Right lobe of liver (tissue), 6 donors: ENCODE data around the gene WWP2. TPM values are rescaled to one million over a fixed set of nuclear protein-coding genes. Genes with fewer than 3 reads are reported as not detected.

Experiments
- ATAC-seq, 4 donors: fragments of 200-7000 bp; cut with Tn5 transposase; one replicate each; pipeline ENCODE4 v1.9.1; 2020; ENCODE audit warnings: mild to moderate bottlenecking in 4 of 4, moderate library complexity in 4 of 4
- DNase-seq, 3 donors: peaks; one replicate each; pipeline ENCODE4 v3.0.0-alpha.2; 2020
- H3K27ac ChIP-seq, 3 donors: fragments of 200-600 bp; one replicate each; pipeline ENCODE4 v1.8.0; 2022
- H3K27me3 ChIP-seq, 2 donors: fragments of 200-600 bp; one replicate each; pipeline ENCODE4 v1.8.0; 2022
- H3K36me3 ChIP-seq, 4 donors: fragments of 200-600 bp; sonication (generic) in 1 of 4; one replicate each; pipeline versions ENCODE4 v1.5.1 to v1.8.0; 2017 to 2022; ENCODE audit warnings: control low read depth in 1 of 4
- H3K4me1 ChIP-seq, 4 donors: fragments of 200-600 bp; sonication (generic) in 1 of 4; one replicate each; pipeline versions ENCODE4 v1.5.1 to v1.8.0; 2017 to 2022; ENCODE audit warnings: control low read depth in 1 of 4
- H3K4me3 ChIP-seq, 3 donors: fragments of 200-600 bp; one replicate each; pipeline ENCODE4 v1.8.0; 2022
- H3K9me3 ChIP-seq, 4 donors: fragments of 200-600 bp; sonication (generic) in 1 of 4; one replicate each; pipeline versions ENCODE4 v1.5.1 to v1.8.0; 2017 to 2022; ENCODE audit warnings: control low read depth in 1 of 4
- CTCF ChIP-seq, 4 donors: fragments of 200-600 bp in 3 of 4; fragments of 450-650 bp in 1 of 4; IDR thresholded peaks; one replicate each; pipeline versions ENCODE4 v1.5.1 to v1.8.0; 2016 to 2022; ENCODE audit warnings: antibody characterized with exemption in 4 of 4, mild to moderate bottlenecking in 2 of 4
- POLR2A ChIP-seq: fragments of 450-650 bp; IDR thresholded peaks from one replicate; pipeline ENCODE4 v1.6.1; 2017; ENCODE audit warnings: antibody characterized with exemption, mild to moderate bottlenecking
- WGBS: methylation state at CpG from one replicate; pipeline ENCODE4 v1.1.6; 2018; ENCODE audit warnings: low coverage, low lambda C conversion rate; ENCODE audit not compliant: insufficient coverage; ENCODE audit errors: missing lambda C conversion rate; 5-methylcytosine and 5-hydroxymethylcytosine counted together
- intact Hi-C, 2 donors: fragments of 100-400 bp; cut with DNase I; formaldehyde crosslinking; loops; one replicate each; pipeline versions ENCODE4 v1.11.2 to v1.14.1; 2022
- total RNA-seq, 6 experiments: library from RNA; depleted of rRNA in 2 of 6; stranded (reverse); fragments of >200 nt in 2 of 6; fragmentation: NEBNext Ultra II Directional in 3 of 6; extraction: Animal tissue kit (Norgen Biotek cat#: 25700) in 3 of 6; gene quantifications; one replicate each; pipeline versions ENCODE4 v1.1.0 to v1.2.4, GENCODE V29; 2016 to 2023
- donor health status: DM: no; HTN: yes; CAD: no.
- donor health status: DM: no; HTN: no; CAD: no.
- donor health status: DM: no; HTN: no; CAD: no.
- donor health status: DM: no; HTN: yes; CAD: no.
- donor health status: DM: no; HTN: yes; CAD: no.

Gene WWP2
- total RNA-seq, 6 experiments from 2014 or later: 18.1 to 24.6 (median 22.4) TPM

GRCh38 chr16:69909760-69910159 is 147.6 kb downstream of the WWP2 start:
- DNase-seq: no peak
- Histone ChIP-seq H3K27ac (peak overlapping the region in 2 of 3 donors; percentile 41 to 53), H3K27me3 (no peaks in the 10 kb centered on the region), H3K4me3 (no peak overlapping the region), H3K9me3 (no peaks in the 10 kb centered on the region), H3K36me3 (no peaks in the 10 kb centered on the region), H3K4me1 (peaks cover 0 to 6% (median 0%) of the 10 kb centered on the region in 4 donors)
- intact Hi-C loops: no loop called here
- peak; percentile 80 to 88 (median 85) for ATAC-seq
- 32% methylated on average over 7 of the region's 7 CpGs for WGBS
- TF ChIP-seq POLR2A (no peak), CTCF (IDR thresholded peaks at IDR 0.05) (no peak)

GRCh38 chr16:69910964-69911363 is 148.8 kb downstream of the WWP2 start:
- TF ChIP-seq POLR2A (no peak), CTCF (IDR thresholded peaks at IDR 0.05) (no peak)

GRCh38 chr16:69916462-69916861 is 154.3 kb downstream of the WWP2 start:
- no peak for TF ChIP-seq POLR2A
- TF ChIP-seq CTCF (IDR thresholded peaks at IDR 0.05): no peak
- ATAC-seq (no peak), DNase-seq (no peak)
- Histone ChIP-seq H3K4me1 (no peaks in the 10 kb centered on the region), H3K27me3 (no peaks in the 10 kb centered on the region), H3K36me3 (no peaks in the 10 kb centered on the region), H3K4me3 (no peak overlapping the region), H3K9me3 (no peaks in the 10 kb centered on the region), H3K27ac (no peak overlapping the region)
- 100% methylated on average over 1 of the region's 1 CpG for WGBS
- intact Hi-C loops: no loop called here

More at GRCh38 chr16:69910964-69911363, 148.8 kb downstream of the WWP2 start:
- Histone ChIP-seq H3K27ac (no peak overlapping the region), H3K4me1 (peaks cover 0 to 6% (median 0%) of the 10 kb centered on the region in 4 donors), H3K9me3 (no peaks in the 10 kb centered on the region), H3K4me3 (no peak overlapping the region), H3K36me3 (no peaks in the 10 kb centered on the region), H3K27me3 (no peaks in the 10 kb centered on the region)
- WGBS: 68% methylated on average over 3 of the region's 3 CpGs
- no peak for ATAC-seq
- no peak for DNase-seq
- intact Hi-C loops: no loop called here

GRCh38 chr16:69917311-69917710 is 155.2 kb downstream of the WWP2 start:
- H3K27ac ChIP-seq: peak overlapping the region in 1 of 3 donors; percentile 24
- H3K9me3 ChIP-seq: no peaks in the 10 kb centered on the region
- H3K27me3 ChIP-seq: no peaks in the 10 kb centered on the region
- DNase-seq (no peak), ATAC-seq (peak in 1 of 4 donors; percentile 14)
- H3K4me1 ChIP-seq: no peaks in the 10 kb centered on the region
- intact Hi-C loops: no loop called here
- H3K4me3 ChIP-seq: no peak overlapping the region
- WGBS: no CpG with 5 or more reads among the region's 1 CpG
- no peaks in the 10 kb centered on the region for H3K36me3 ChIP-seq
- TF ChIP-seq CTCF (IDR thresholded peaks at IDR 0.05) (no peak), POLR2A (no peak)

GRCh38 chr16:69917739-69918138 is 155.6 kb downstream of the WWP2 start:
- TF ChIP-seq CTCF (IDR thresholded peaks at IDR 0.05): no peak
- TF ChIP-seq POLR2A: no peak
- Histone ChIP-seq H3K27ac (peak overlapping the region in 1 of 3 donors; percentile 24), H3K4me3 (no peak overlapping the region), H3K9me3 (no peaks in the 10 kb centered on the region), H3K36me3 (no peaks in the 10 kb centered on the region), H3K4me1 (no peaks in the 10 kb centered on the region), H3K27me3 (no peaks in the 10 kb centered on the region)
- intact Hi-C loops: no loop called here
- 69% methylated on average over 12 of the region's 20 CpGs for WGBS
- ATAC-seq (peak; percentile 48 to 94 (median 83)), DNase-seq (peak in 1 of 3 donors; percentile 58)
